GM12874 (cell line): Measurements from ENCODE around the gene CFAP100.

Source experiments
- CTCF ChIP-seq: IDR thresholded peaks from 2 replicates; pipeline ENCODE4 v1.5.1; 2011; ENCODE audit warnings: low read depth, mild to moderate bottlenecking, control low read depth, low read length, moderate library complexity; ENCODE audit not compliant: insufficient read depth

Gene CFAP100

GRCh38 chr3:126349071-126349470, 45.6 kb upstream of the CFAP100 start:
- no peak for TF ChIP-seq CTCF

GRCh38 chr3:126349611-126350501, 44.9 kb upstream of the CFAP100 start:
- TF ChIP-seq CTCF, result no peak

GRCh38 chr3:126350502-126351085, 44.1 kb upstream of the CFAP100 start:
- TF ChIP-seq CTCF, result no peak

- no peak for TF ChIP-seq CTCF
Observed at GRCh38 chr3:126351086-126351770, 43.5 kb upstream of the CFAP100 start.

GRCh38 chr3:126351771-126352475, 42.8 kb upstream of the CFAP100 start:
- TF ChIP-seq CTCF, result no peak

GRCh38 chr3:126352476-126353454, 41.9 kb upstream of the CFAP100 start:
- no peak for TF ChIP-seq CTCF
